ENCODE data around the gene NPFF.

NPFF gene

GRCh38 chr12:53476769-53477209, 30.5 kb downstream of the NPFF start:
- no peak for DNase-seq (ENCODE audit: low read depth in 2 of 2)

GRCh38 chr12:53474819-53475218, 32.5 kb downstream of the NPFF start:
- no peak for DNase-seq (ENCODE audit: low read depth in 2 of 2)

- no peak for DNase-seq (ENCODE audit: low read depth in 2 of 2)
Measured at GRCh38 chr12:53474077-53474476, 33.2 kb downstream of the NPFF start.

- no peak for DNase-seq (ENCODE audit: low read depth in 2 of 2)
Measured at GRCh38 chr12:53472056-53472582, 35.2 kb downstream of the NPFF start.

GRCh38 chr12:53468282-53468681, 39.0 kb downstream of the NPFF start:
- DNase-seq (ENCODE audit: low read depth in 2 of 2), result no peak

- DNase-seq (ENCODE audit: low read depth in 2 of 2), result no peak
Measured at GRCh38 chr12:53467880-53468279, 39.4 kb downstream of the NPFF start.

GRCh38 chr12:53467082-53467481, 40.2 kb downstream of the NPFF start:
- no peak for DNase-seq (ENCODE audit: low read depth in 2 of 2)

- DNase-seq (ENCODE audit: low read depth in 2 of 2), result no peak
Measured at GRCh38 chr12:53466640-53467039, 40.6 kb downstream of the NPFF start.

GRCh38 chr12:53465679-53466078, 41.6 kb downstream of the NPFF start:
- DNase-seq (ENCODE audit: low read depth in 2 of 2), result no peak

- no peak for DNase-seq (ENCODE audit: low read depth in 2 of 2)
Measured at GRCh38 chr12:53464685-53465418, 42.4 kb downstream of the NPFF start.

GRCh38 chr12:53463802-53464560, 43.3 kb downstream of the NPFF start:
- no peak for DNase-seq (ENCODE audit: low read depth in 2 of 2)

GRCh38 chr12:53462935-53463334, 44.3 kb downstream of the NPFF start:
- no peak for DNase-seq (ENCODE audit: low read depth in 2 of 2)

- no peak for DNase-seq (ENCODE audit: low read depth in 2 of 2)
Measured at GRCh38 chr12:53461591-53461990, 45.7 kb downstream of the NPFF start.

GRCh38 chr12:53461059-53461458, 46.2 kb downstream of the NPFF start:
- DNase-seq (ENCODE audit: low read depth in 2 of 2), result no peak

- no peak for DNase-seq (ENCODE audit: low read depth in 2 of 2)
Measured at GRCh38 chr12:53459097-53459496, 48.2 kb downstream of the NPFF start.
